Natural killer cell (primary cell): ENCODE measurements around the gene SS18. TPM values are rescaled to one million over a fixed set of nuclear protein-coding genes. Genes with fewer than 3 reads are reported as not detected.

Experiments used
- ATAC-seq, 3 donors: fragments of 150-1000 bp in 2 of 3; fragments of 200-7000 bp in 1 of 3; cut with Tn5 transposase; 1 replicate in 1 of 3; 2 replicates in 2 of 3; pipeline ENCODE4 v1.10.0; 2021; ENCODE audit warnings: mild to moderate bottlenecking in 2 of 3, moderate library complexity in 2 of 3
- DNase-seq, 2 donors: peaks; one replicate each; pipeline versions ENCODE4 v3.0.0 to v3.0.0-alpha.2; 2013 to 2021; ENCODE audit warnings: mixed read lengths in 1 of 2
- H3K27ac ChIP-seq: one replicate; pipeline ENCODE4 v1.5.1; 2013; ENCODE audit warnings: mild to moderate bottlenecking, low read length
- H3K27me3 ChIP-seq: one replicate; pipeline ENCODE4 v1.6.1; 2013; ENCODE audit warnings: low read length; ENCODE audit not compliant: control insufficient read depth, insufficient read depth
- H3K36me3 ChIP-seq: one replicate; pipeline ENCODE4 v1.6.1; 2013; ENCODE audit warnings: low read length; ENCODE audit not compliant: control insufficient read depth, insufficient read depth
- H3K4me1 ChIP-seq: one replicate; pipeline ENCODE4 v1.6.1; 2013; ENCODE audit warnings: low read length; ENCODE audit not compliant: control insufficient read depth, insufficient read depth
- H3K4me3 ChIP-seq: one replicate; pipeline ENCODE4 v1.5.1; 2013; ENCODE audit warnings: low read length
- H3K9me3 ChIP-seq: one replicate; pipeline ENCODE4 v1.6.1; 2013; ENCODE audit warnings: low read length; ENCODE audit not compliant: control insufficient read depth, insufficient read depth
- H3K27ac Mint-ChIP-seq, 2 donors: one replicate each; pipeline ENCODE4 v1.8.0; 2022; ENCODE audit warnings: mild to moderate bottlenecking in 2 of 2, mixed read lengths in 2 of 2, moderate library complexity in 1 of 2
- H3K27me3 Mint-ChIP-seq, 2 donors: one replicate each; pipeline ENCODE4 v1.8.0; 2022; ENCODE audit warnings: low read depth in 2 of 2, mixed read lengths in 2 of 2
- H3K36me3 Mint-ChIP-seq: one replicate; pipeline ENCODE4 v1.8.0; 2022; ENCODE audit warnings: mixed read lengths
- H3K4me1 Mint-ChIP-seq, 2 donors: one replicate each; pipeline ENCODE4 v1.8.0; 2022; ENCODE audit warnings: mixed read lengths in 2 of 2
- H3K4me3 Mint-ChIP-seq: one replicate; pipeline ENCODE4 v1.8.0; 2022; ENCODE audit warnings: mild to moderate bottlenecking, moderate library complexity, mixed read lengths
- H3K9me3 Mint-ChIP-seq, 2 donors: one replicate each; pipeline ENCODE4 v1.8.0; 2022; ENCODE audit warnings: mixed read lengths in 2 of 2
- WGBS: methylation state at CpG from one replicate; pipeline ENCODE4 v1.1.7; 2013; ENCODE audit warnings: missing lambda C conversion rate; ENCODE audit not compliant: insufficient coverage; 5-methylcytosine and 5-hydroxymethylcytosine counted together
- intact Hi-C: fragments of 100-400 bp; cut with micrococcal nuclease; formaldehyde crosslinking; loops from one replicate; pipeline ENCODE4 v1.14.2; 2022
- total RNA-seq, 4 donors: library from RNA; stranded (reverse); fragments of 120-200 nt in 1 of 4; gene quantifications; one replicate each; pipeline versions ENCODE4 v1.2.3 to v1.2.4, GENCODE V29; 2013 to 2022
- TF ChIP-seq, protein P1 (sequence below): fragments of 200-600 bp; IDR thresholded peaks from one replicate; pipeline ENCODE4 v1.8.0; 2022; ENCODE audit warnings: antibody characterized with exemption

SS18 gene
- total RNA-seq, 3 donors from 2014 or later (not counting 1 experiment from before 2014, with no cell fraction given) = 72.2 to 92.2 (median 77.7) TPM

DNA sequence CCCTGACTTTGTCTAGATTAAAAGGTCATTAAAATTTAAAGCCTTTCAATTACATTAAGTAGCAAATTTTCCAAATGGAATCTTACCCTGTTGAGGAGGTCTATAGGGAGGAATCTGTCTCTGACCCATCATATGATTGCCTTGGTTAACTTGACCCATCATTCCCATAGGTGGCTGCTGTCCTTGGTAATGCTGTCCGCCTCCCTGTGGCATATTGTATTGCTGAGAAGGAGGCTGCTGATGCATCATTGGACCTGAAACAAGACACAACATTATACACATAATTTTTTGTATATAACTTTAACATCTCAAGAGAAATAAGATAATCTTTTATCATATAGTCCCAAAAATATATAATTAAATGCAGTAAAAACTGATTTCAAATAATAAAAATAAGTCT is 51.2 kb downstream of the SS18 start:
- Mint-ChIP-seq H3K4me3 (no peak overlapping the region), H3K4me1 (peaks cover 30 to 39% of the 10 kb centered on the region in 2 donors), H3K27ac (no peak overlapping the region), H3K9me3 (no peaks in the 10 kb centered on the region), H3K36me3 (peaks cover 11% of the 10 kb centered on the region), H3K27me3 (no peaks in the 10 kb centered on the region)
- DNase-seq (no peak), ATAC-seq (no peak)
- H3K9me3 ChIP-seq = no peaks in the 10 kb centered on the region
- H3K36me3 ChIP-seq = peaks cover 31% of the 10 kb centered on the region
- TF ChIP-seq, protein P1, sequence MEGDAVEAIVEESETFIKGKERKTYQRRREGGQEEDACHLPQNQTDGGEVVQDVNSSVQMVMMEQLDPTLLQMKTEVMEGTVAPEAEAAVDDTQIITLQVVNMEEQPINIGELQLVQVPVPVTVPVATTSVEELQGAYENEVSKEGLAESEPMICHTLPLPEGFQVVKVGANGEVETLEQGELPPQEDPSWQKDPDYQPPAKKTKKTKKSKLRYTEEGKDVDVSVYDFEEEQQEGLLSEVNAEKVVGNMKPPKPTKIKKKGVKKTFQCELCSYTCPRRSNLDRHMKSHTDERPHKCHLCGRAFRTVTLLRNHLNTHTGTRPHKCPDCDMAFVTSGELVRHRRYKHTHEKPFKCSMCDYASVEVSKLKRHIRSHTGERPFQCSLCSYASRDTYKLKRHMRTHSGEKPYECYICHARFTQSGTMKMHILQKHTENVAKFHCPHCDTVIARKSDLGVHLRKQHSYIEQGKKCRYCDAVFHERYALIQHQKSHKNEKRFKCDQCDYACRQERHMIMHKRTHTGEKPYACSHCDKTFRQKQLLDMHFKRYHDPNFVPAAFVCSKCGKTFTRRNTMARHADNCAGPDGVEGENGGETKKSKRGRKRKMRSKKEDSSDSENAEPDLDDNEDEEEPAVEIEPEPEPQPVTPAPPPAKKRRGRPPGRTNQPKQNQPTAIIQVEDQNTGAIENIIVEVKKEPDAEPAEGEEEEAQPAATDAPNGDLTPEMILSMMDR = no peak
- intact Hi-C loops = no loop called here
- H3K27ac ChIP-seq = no peak overlapping the region
- H3K4me3 ChIP-seq = no peak overlapping the region
- H3K27me3 ChIP-seq = no peaks in the 10 kb centered on the region
- no CpG with 5 or more reads among the region's 1 CpG for WGBS
- no peaks in the 10 kb centered on the region for H3K4me1 ChIP-seq

DNA sequence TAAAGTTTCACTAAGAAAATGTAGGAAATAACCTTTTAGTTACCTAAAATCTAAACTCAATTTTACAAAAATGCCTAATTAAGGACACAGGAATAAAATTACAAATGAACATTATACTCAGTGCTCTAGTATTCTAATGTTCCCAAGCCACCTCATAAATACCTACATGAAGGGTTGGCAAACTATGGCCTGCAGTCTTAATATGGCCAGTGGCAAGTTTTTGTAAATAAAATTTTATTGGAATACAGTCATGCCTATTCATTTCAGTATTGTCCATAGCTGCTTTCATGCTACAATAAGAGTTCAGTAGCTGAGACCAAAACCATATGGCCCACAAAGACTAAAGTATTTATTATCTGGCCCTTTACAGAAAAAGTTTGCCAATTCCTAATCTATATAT is 53.8 kb downstream of the SS18 start:
- H3K4me1 ChIP-seq = no peaks in the 10 kb centered on the region
- Mint-ChIP-seq H3K36me3 (peaks cover 28% of the 10 kb centered on the region), H3K9me3 (no peaks in the 10 kb centered on the region), H3K4me1 (peaks cover 15 to 26% of the 10 kb centered on the region in 2 donors), H3K27me3 (no peaks in the 10 kb centered on the region), H3K27ac (no peak overlapping the region), H3K4me3 (no peak overlapping the region)
- ATAC-seq (no peak), DNase-seq (no peak)
- no peak overlapping the region for H3K4me3 ChIP-seq
- H3K9me3 ChIP-seq = no peaks in the 10 kb centered on the region
- H3K36me3 ChIP-seq = peaks cover 56% of the 10 kb centered on the region
- no peak overlapping the region for H3K27ac ChIP-seq
- TF ChIP-seq, protein P1 = no peak
- no peaks in the 10 kb centered on the region for H3K27me3 ChIP-seq
- intact Hi-C loops = no loop called here

DNA sequence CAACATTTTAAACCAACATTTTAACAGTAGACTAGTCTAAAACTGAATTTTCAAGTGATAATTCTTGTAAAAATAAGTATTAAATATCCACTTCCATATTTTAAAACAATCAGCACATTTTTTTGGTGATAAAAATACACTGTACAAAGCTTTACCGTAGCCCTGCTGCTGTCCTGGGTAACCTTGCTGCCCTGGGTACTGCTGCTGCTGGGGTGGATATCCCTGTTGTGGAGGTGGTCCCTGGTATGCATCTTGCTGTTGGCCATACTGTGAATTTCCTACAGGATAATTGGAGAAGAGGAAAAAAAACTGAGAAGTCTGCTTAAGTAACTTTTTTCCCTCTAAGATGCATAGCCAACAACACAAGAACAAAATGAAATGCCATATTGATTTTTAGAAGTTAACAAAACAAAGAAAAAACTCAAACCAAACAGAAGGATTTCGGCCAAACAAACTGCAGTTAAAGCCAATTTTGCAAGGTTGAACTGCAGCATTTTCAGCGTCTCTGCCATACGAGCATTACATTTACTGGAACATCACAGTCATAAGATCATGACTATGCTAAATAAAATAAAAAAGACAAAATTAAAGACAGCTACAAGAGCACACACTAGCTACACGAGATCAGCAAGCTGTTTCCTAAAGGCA is 55.4 kb downstream of the SS18 start:
- ATAC-seq = no peak
- DNase-seq = no peak
- H3K4me1 ChIP-seq = no peaks in the 10 kb centered on the region
- H3K9me3 Mint-ChIP-seq = no peaks in the 10 kb centered on the region
- H3K27me3 ChIP-seq = no peaks in the 10 kb centered on the region
- intact Hi-C loops = no loop called here
- no peaks in the 10 kb centered on the region for H3K27me3 Mint-ChIP-seq
- no peak overlapping the region for H3K27ac Mint-ChIP-seq
- no peak overlapping the region for H3K4me3 ChIP-seq
- WGBS = 100% methylated on average over 4 of the region's 5 CpGs
- H3K4me3 Mint-ChIP-seq = no peak overlapping the region
- TF ChIP-seq, protein P1 = no peak
- no peaks in the 10 kb centered on the region for H3K9me3 ChIP-seq
- peaks cover 72% of the 10 kb centered on the region for H3K36me3 ChIP-seq
- H3K36me3 Mint-ChIP-seq = peaks cover 41% of the 10 kb centered on the region
- peaks cover 4 to 19% of the 10 kb centered on the region in 2 donors for H3K4me1 Mint-ChIP-seq
- H3K27ac ChIP-seq = no peak overlapping the region

DNA sequence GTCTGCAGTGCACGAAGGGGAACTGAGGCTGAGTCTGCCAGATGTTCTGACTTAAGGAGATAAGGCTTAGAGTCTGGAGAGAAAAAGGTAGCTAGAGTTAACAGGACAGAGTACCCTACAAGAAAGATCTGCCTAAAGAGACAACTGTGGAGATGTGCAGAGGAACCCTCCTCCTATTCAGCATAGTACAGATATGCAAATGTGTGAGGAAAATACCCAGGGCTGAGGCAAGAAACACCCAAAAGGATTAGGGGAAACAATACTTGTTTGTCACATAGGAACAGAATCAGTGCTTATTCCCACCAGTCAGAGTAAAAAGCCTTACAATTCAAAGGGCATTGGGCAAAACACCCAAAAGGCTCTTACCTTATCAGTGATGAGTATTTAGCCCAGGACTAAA is 67.8 kb downstream of the SS18 start:
- peaks cover 20 to 29% of the 10 kb centered on the region in 2 donors for H3K4me1 Mint-ChIP-seq
- peak overlapping the region; percentile 39 to 41 for H3K27ac Mint-ChIP-seq
- H3K36me3 Mint-ChIP-seq = peaks cover 29% of the 10 kb centered on the region
- no peaks in the 10 kb centered on the region for H3K27me3 ChIP-seq
- ATAC-seq (no peak), DNase-seq (no peak)
- TF ChIP-seq, protein P1 = no peak
- intact Hi-C loops = no loop called here
- no peaks in the 10 kb centered on the region for H3K27me3 Mint-ChIP-seq
- H3K4me3 ChIP-seq = no peak overlapping the region
- 100% methylated on average over 1 of the region's 1 CpG for WGBS
- H3K9me3 ChIP-seq = no peaks in the 10 kb centered on the region
- H3K36me3 ChIP-seq = peaks cover 68% of the 10 kb centered on the region
- no peaks in the 10 kb centered on the region for H3K9me3 Mint-ChIP-seq
- H3K27ac ChIP-seq = no peak overlapping the region
- H3K4me1 ChIP-seq = no peaks in the 10 kb centered on the region
- no peak overlapping the region for H3K4me3 Mint-ChIP-seq
